Right ventricle myocardium superior (tissue), 1 donor: Measurements from ENCODE around the gene PIEZO1. TPM values are rescaled to one million over a fixed set of nuclear protein-coding genes. Genes with fewer than 3 reads are reported as not detected.

Source experiments
- ATAC-seq: fragments of 200-7000 bp; cut with Tn5 transposase; one replicate; pipeline ENCODE4 v1.9.1; 2020; ENCODE audit warnings: mild to moderate bottlenecking; ENCODE audit not compliant: poor library complexity
- DNase-seq: peaks from one replicate; pipeline ENCODE4 v3.0.0-alpha.2; 2020
- intact Hi-C: fragments of 100-400 bp; cut with DNase I; formaldehyde crosslinking; loops from one replicate; pipeline ENCODE4 v1.11.2; 2022
- total RNA-seq: library from RNA; stranded (reverse); fragmentation: NEBNext Ultra II Directional; extraction: Animal tissue kit (Norgen Biotek cat#: 25700); gene quantifications from one replicate; pipeline ENCODE4 v1.2.1, GENCODE V29; 2021
- donor health status: DM: no; HTN: yes; CAD: no; lungs with severe emphysema.

PIEZO1 gene
- total RNA-seq, 1 donor from 2014 or later, result 15.9 TPM

DNA sequence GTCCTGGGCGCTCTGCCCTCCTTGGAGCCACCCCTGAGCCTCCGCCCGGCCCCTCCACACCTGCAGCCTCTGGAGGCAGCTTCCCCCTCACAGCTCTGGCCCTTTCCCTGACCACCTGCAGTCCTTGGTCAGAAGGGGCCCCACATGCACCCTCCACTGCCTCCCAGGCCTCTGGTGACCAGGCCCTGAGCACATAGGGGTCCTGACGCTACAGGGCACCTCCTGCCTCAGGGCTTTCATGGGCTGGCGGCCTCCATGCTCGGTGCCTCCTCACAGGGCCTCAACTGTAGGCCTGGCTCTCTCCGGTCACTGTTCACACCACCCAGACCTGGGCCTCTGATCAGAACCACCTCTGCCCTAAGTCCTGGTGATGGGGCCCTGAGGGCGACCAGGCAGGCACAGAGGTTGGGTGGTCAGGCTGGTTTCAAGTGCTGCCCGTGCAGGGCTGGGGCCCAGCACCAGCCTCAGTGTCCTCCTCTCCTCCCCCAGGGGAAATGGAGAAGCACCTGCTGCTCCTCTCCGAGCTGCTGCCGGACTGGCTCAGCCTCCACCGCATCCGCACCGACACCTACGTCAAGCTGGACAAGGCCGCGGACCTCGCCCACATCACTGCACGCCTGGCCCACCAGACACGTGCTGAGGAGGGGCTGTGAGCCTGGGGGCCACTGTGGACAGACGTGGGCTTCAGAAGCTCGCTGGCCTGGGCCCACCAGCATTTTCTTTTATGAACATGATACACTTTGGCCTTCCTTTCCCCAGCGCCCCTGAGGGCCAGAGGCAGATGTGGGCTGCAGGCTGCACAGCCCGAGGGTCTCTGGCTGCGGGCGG lies 22.8 kb upstream of the PIEZO1 start:
- ATAC-seq, result no peak
- DNase-seq, result no peak
- intact Hi-C loops, result no loop called here

DNA sequence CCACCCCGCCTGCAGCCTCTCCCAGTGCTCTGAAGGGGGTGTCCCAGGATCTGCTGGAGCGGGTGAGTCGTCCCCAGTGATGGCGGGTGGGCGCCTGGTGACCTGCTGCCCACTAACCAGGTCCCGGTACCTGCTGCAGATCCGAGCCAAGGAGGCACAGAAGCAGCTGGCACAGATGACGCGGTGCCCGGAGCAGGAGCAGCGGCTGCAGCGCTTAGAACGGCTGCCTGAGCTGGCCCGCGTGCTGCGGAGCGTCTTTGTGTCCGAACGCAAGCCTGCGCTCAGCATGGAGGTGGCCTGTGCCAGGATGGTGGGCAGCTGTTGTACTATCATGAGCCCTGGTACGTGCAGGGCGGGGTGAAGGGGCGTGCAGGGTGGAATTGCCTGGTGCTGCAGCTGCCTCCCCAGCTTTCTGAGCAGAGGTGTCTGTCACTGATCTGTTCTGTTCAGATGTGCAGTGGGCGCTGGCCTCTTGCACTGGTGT lies 22.2 kb upstream of the PIEZO1 start:
- intact Hi-C loops, result no loop called here
- no peak for DNase-seq

GRCh38 chr16:88806491-88807111 lies 21.6 kb upstream of the PIEZO1 start:
- DNase-seq (no peak), ATAC-seq (no peak)
- intact Hi-C loops, result no loop called here

More for the DNA sequence above, 22.2 kb upstream of the PIEZO1 start:
- ATAC-seq, result no peak

DNA sequence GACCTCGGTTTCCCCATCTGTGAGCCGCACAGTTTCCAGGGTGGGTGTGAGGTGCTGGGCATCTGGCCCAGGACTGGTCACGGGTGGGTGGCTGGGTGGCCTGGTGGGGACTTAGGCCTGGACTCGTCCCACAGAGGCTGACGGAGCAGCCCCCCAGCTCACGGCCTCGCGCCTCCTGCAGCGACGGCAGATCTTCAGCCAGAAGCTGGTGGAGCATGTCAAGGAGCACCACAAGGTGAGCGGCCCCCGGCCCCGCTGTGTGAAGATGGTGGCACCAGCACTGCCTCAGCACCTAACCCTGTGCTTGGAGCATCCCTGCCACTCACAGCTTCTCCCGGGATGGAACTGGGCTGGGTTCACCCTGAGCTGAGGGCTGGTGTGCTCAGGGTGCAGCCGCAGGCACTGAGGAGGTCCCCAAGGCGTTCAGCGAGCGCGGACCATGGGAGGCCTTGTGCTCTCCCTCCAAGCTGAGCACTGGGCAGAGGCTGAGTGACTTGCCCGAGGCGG lies 20.9 kb upstream of the PIEZO1 start:
- ATAC-seq (no peak), DNase-seq (no peak)
- intact Hi-C loops, result no loop called here

DNA sequence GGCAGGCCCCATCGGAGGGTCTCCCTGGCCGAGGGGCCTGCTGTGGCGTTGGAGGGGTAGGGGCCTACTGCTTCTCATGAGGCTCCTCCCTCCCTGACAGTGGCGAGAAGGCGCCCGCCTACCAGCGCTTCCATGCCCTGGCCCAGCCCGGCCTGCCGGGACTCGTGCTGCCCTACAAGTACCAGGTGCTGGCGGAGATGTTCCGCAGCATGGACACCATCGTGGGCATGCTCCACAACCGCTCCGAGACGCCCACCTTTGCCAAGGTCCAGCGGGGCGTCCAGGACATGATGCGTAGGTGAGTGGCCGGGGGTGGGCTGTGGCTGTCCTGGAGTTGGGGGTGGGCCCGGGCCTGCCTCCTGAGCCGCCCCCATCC lies 20.3 kb upstream of the PIEZO1 start:
- intact Hi-C loops, result no loop called here
- DNase-seq (no peak), ATAC-seq (no peak)

DNA sequence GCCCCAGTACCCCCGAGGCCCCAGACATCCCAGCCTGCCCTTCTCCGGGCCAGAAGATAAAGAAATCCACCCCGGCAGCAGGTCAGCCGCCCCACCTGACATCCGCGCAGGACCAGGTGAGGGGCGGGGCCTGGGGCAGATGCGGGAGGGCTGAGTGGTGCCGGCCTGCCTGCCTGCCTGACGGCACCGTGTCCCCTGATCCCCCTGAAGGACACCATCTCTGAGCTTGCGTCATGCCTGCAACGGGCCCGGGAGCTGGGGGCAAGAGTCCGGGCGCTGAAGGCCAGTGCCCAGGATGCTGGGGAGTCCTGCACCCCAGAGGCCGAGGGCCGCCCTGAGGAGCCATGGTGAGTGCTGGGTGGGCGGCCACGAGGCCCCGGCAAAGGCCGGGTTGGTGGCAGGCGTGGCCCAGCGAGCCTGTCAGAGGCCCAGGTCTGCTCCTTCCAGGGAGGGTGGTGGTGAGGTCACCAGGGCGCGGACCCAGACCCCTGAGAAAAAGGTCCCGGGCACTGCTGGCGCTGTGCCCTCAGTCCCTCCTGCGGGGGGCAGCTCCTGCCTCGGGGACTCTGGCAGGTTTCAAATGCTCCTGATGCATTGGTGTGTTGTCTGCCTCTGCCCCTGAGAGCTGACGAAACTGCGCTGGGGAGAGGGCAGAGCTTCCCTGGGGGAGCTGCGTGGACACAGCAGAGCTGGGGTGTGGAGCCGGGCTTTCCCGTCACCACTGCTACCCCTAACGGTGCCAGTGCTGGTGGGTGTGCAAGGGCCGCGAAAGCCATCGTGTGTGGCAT lies 19.7 kb upstream of the PIEZO1 start:
- intact Hi-C loops, result no loop called here
- no peak for ATAC-seq
- no peak for DNase-seq

DNA sequence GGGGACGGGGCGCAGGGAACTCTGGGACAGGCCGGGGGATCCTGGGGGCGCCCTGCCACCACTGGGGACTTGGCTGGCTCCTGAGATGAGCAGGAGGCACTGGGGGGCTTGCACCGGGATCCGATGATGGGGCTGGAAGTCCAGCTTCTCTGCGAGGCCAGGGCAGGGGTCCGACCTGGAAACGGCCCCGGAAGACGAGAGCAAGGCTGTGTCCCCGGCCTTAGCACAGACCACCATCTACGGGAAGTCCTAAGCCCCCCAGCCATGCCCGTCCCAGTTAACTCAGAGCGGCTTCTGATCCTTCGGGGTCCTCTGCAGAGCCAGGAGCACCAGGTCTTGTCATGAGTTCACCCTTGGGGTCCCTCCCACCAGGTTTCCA lies 19.1 kb upstream of the PIEZO1 start:
- DNase-seq (no peak), ATAC-seq (no peak)
- intact Hi-C loops, result no loop called here

- DNase-seq, result peak; percentile 89
- intact Hi-C loops, result no loop called here
- ATAC-seq, result peak; percentile 84
Observed at GRCh38 chr16:88803264-88803987, 18.4 kb upstream of the PIEZO1 start, which contains the start of gene CDT1. Gene CDT1 (plus strand): TSS chr16:88803789. CDS start chr16:88803832, 43 bp downstream.

GRCh38 chr16:88800277-88800592 lies 15.2 kb upstream of the PIEZO1 start:
- no peak for ATAC-seq
- intact Hi-C loops, result no loop called here
- no peak for DNase-seq

DNA sequence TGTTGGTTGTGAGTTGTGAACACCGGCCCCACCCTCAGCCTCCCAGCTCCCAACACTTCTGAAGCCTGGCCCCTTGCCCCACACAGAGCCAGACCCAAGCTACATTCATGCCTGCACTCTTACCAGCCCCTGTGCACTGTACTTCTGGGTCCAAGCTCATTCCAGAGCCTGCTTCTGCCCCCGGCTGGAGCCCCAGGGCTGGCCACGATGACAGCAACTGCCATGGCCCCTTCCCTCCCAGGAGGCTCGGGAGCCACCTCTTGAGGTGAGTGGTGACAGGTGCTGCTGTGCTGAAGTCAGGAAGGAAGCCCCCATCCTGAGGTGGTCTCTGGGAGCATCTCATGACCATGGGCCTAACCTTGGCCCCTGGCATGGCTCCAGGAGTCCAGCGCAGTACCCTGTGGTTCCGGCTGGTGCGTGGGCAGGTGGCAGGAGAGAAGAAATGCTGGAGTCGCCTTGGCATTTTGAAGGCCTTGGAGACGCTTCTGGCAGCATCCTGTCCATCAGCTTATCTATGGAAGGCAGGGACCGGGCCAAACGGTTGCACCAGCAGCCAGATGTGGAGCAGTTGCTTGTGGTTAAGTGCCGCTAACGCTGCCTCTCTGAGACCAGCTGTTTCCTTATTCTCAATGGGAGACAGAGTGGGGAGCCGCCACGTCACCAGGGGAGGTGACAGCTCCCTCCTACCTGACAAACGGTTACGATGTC lies 14.7 kb upstream of the PIEZO1 start:
- intact Hi-C loops, result no loop called here
- no peak for ATAC-seq
- no peak for DNase-seq

GRCh38 chr16:88798772-88799455 lies 13.9 kb upstream of the PIEZO1 start:
- intact Hi-C loops, result no loop called here
- ATAC-seq (no peak), DNase-seq (no peak)

GRCh38 chr16:88798073-88798472 lies 13.1 kb upstream of the PIEZO1 start:
- intact Hi-C loops, result no loop called here
- no peak for ATAC-seq
- no peak for DNase-seq

DNA sequence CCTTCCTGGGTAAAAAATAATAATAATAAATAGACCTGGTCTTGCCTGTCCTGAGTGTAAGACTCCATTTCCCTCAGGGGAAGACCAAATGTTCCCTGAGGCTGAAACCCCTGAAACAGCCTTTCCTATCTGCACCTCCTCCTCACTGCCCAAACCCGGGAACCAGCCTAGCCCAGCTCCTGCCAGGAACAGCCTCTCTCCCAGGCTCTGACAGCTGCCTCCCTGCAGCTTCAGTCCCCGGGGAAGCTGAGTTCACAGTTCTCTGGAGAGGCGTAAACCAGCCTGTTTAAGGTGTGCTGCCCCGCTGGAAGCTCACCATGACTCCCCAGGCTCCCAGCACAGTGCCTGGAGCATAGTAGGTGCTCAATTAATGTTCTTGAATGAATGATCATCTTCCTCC lies 11.3 kb upstream of the PIEZO1 start:
- DNase-seq (no peak), ATAC-seq (no peak)
- intact Hi-C loops, result no loop called here

- intact Hi-C loops, result no loop called here
- DNase-seq (no peak), ATAC-seq (no peak)
Observed at GRCh38 chr16:88793251-88793954, 8.4 kb upstream of the PIEZO1 start.

- ATAC-seq, result no peak
- intact Hi-C loops, result no loop called here
- DNase-seq, result no peak
Observed at GRCh38 chr16:88792668-88793250, 7.7 kb upstream of the PIEZO1 start.

- intact Hi-C loops, result no loop called here
- ATAC-seq (no peak), DNase-seq (no peak)
Observed at GRCh38 chr16:88792078-88792550, 7.1 kb upstream of the PIEZO1 start.
